Measurements from ENCODE around the gene SAP30.

SAP30 gene

GRCh38 chr4:173417833-173418232 is 47.1 kb downstream of the SAP30 start:
- DNase-seq = no peak

DNA sequence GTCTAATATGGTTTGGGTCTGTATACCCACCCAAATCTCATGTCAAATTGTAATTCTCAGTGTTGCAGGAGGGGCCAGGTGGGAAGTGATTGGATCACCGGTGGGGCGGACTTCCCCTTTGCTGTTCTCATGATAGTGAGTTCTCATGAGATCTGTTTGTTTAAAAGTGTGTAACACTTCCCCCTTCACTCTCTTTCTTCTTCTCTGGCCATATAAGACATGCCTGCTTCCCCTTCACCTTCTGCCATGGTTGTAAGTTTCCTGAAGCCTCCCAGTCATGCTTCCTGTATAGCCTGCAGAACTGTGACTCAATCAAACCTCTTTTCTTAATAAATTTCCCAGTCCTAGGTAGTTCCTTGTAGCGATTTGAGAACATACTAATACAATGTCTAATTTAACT is 47.9 kb downstream of the SAP30 start:
- no peak for DNase-seq

DNA sequence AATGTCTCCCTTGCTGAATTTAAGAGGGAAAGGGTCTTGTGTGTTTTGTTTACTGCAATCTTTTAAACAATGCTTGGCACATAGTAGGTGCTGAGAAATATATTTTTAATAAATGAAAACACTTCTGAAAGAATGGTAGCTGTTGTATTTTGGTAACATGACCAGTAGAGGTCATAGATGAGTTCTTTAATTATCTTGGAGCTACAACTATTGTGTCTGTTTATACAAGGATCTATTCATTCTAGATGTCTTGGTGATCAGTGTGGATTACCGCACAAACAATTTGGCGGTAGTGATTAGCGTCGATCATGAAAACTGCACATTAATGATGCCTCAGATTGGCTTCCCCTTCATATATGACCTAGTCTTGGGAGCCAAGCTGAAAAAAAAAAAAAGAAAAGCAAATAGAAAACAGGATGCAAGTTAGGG is 49.6 kb downstream of the SAP30 start:
- no peak for DNase-seq

GRCh38 chr4:173420801-173421200 is 50.0 kb downstream of the SAP30 start:
- DNase-seq = no peak

- DNase-seq = no peak
Measured at GRCh38 chr4:173424899-173425805, 54.4 kb downstream of the SAP30 start.

- no peak for DNase-seq
Measured at GRCh38 chr4:173426064-173426463, 55.3 kb downstream of the SAP30 start.
